ENCODE data around the gene TLK2. TPM values are rescaled to one million over a fixed set of nuclear protein-coding genes. Genes with fewer than 3 reads are reported as not detected.

Gene TLK2
- total and polyA plus RNA-seq, 8 donors, result 6.2 to 19.3 (median 13.3) TPM

DNA sequence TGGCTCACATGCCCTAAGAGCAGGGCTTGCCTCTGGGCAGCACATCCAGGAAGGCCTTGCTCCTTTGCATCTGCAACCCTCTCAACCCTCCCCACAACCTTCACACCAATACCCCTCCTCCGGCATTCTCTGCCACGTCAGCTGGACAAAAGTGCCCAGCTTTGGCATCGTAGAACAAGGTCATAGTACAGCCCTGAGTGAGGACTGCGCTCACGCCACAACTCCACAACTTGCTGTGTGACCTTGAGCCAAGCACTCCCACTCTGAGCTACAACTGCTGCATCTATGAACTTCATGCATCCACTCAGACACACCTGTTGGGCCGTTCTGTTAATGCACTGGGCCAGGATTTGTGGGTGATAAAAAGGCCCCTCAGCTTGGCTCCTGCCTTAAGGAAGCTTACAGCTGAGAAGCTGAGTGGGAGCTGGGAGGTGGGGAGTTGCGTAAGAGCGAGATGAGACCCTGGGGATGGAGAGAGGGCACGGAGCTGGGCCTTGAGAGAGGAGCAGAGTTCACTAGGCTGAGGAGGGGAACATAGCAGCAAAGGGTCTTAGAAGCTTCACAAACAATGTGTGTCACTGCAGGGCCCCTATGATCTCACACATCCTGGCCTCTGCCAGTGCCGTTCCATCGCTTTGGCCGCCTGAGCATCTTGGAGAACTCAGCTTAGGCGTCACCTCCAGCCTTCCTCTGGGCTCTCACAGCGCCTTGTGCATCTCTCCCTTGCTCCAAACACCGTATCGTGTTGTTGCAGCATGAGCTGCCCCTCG is 140.2 kb downstream of the TLK2 start:
- H3K27me3 ChIP-seq, result no peaks in the 10 kb centered on the region
- no peaks in the 10 kb centered on the region for H3K9me3 ChIP-seq
- H3K27ac ChIP-seq, result no peak overlapping the region
- no peak overlapping the region for H3K4me3 ChIP-seq
- H3K4me1 ChIP-seq, result no peaks in the 10 kb centered on the region
- no peak for FAIRE-seq
- peaks cover 0 to 8% (median 0%) of the 10 kb centered on the region in 3 donors for H3K36me3 ChIP-seq
- DNase-seq, result no peak
- intact Hi-C loops (cut with DNase I), result no loop called here
- TF ChIP-seq, protein P1, sequence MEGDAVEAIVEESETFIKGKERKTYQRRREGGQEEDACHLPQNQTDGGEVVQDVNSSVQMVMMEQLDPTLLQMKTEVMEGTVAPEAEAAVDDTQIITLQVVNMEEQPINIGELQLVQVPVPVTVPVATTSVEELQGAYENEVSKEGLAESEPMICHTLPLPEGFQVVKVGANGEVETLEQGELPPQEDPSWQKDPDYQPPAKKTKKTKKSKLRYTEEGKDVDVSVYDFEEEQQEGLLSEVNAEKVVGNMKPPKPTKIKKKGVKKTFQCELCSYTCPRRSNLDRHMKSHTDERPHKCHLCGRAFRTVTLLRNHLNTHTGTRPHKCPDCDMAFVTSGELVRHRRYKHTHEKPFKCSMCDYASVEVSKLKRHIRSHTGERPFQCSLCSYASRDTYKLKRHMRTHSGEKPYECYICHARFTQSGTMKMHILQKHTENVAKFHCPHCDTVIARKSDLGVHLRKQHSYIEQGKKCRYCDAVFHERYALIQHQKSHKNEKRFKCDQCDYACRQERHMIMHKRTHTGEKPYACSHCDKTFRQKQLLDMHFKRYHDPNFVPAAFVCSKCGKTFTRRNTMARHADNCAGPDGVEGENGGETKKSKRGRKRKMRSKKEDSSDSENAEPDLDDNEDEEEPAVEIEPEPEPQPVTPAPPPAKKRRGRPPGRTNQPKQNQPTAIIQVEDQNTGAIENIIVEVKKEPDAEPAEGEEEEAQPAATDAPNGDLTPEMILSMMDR (IDR thresholded peaks at IDR 0.05), result no peak
- ATAC-seq, result peak in 1 of 4 donors; percentile 27
- WGBS, 2 donors, result 84% methylated on average over 17 of the region's 17 CpGs

DNA sequence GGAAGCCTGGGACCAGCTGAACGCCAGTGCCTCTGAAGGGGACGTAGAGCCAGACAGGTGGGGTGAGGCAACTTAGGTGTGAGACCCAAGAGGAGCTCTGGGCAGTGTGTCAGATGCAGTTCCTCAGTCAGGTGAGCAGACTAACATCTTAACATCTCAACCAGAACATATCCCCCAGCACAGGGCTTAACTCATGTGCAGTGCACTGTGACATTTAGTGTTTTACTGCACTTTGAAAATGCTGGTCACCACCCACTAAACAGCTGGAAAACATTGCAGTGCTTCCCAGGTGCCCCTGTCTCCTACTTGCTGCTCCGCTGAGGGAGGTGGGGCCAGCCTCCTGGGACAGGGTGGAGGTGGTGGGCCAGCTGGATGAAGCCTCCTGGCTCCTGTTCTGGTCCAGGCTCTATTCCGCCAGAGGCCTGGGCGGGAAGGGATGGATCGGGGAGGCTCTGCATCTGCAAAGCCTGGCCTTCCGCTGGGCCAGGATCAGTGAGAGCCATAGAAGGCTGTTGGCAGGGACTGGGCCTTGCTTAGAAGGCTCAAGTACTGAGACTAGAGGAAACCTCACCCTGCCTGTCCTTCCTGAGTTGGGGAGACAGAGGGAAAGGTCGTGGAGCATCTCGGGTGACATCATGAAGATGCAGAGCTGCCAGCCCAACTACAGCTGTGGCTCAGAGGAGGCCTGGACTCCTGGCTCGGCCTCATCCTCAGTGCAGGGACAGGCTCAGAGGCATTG is 141.0 kb downstream of the TLK2 start:
- Histone ChIP-seq H3K4me1 (no peaks in the 10 kb centered on the region), H3K27ac (no peak overlapping the region), H3K9me3 (no peaks in the 10 kb centered on the region), H3K36me3 (peaks cover 0 to 8% (median 0%) of the 10 kb centered on the region in 3 donors), H3K4me3 (no peak overlapping the region), H3K27me3 (no peaks in the 10 kb centered on the region)
- TF ChIP-seq, protein P1 (IDR thresholded peaks at IDR 0.05), result no peak
- intact Hi-C loops (cut with DNase I), result no loop called here
- DNase-seq (no peak), ATAC-seq (no peak), FAIRE-seq (no peak)
- WGBS, 2 donors, result 91 to 92% methylated on average over 10 of the region's 10 CpGs

DNA sequence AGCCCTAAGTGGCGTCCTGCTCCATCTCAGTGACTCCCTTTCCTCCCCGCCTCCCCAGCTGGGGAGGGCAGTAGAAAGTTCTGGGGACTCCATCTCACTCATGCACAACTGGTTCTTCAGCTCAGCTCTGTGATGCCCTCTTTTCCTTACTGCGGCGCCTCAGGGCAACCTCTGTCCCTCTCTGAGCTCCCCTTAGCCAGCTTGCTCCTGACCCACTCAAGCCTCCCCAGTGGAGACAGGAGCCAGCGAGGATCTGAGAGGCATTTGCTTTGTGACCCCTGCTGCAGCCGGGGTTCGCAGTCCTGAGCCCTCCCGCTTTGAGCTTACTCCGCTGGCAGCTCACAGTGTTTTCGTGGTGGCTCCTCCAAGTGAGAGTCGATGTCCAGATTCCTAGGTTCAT is 142.6 kb downstream of the TLK2 start:
- intact Hi-C loops (cut with DNase I), result no loop called here
- WGBS, 2 donors, result 94% methylated on average over 11 of the region's 11 CpGs
- Histone ChIP-seq H3K4me1 (no peaks in the 10 kb centered on the region), H3K27ac (no peak overlapping the region), H3K9me3 (no peaks in the 10 kb centered on the region), H3K27me3 (no peaks in the 10 kb centered on the region), H3K36me3 (no peaks in the 10 kb centered on the region), H3K4me3 (no peak overlapping the region)
- TF ChIP-seq, protein P1 (IDR thresholded peaks at IDR 0.05), result no peak
- FAIRE-seq (no peak), DNase-seq (no peak), ATAC-seq (no peak)

DNA sequence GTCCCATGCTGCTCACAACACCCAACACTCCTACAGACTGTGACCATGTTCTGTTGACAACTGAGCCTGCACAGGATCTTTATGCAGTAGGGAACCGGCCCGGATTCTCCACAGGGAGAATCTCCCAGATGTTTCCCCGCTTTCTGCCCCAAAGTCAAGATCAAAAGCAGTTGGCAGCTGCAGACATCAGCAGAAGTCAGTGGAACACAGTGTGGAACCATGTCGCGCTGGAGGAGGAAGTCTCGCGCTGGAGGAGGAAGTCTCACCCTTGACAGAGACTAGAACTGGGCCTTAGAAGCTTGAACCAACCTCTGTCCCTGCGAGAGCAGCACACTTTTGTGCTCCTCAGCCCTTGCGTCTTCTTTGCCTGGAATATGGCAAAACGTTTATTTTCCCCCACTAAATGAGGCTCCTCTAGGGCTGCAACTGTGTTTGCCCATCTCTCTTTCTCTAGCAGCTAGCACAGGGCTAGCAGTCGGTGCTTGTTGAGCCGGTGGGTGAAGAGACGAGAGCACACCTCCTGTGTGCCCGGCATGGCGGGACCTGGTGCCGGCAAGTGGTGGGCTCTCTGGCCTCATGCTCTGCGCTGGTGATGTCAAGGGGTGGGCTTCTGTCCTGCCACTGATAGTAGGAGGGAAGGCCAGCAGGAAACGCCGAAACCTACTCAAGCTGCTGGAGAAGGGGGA is 146.7 kb downstream of the TLK2 start:
- Histone ChIP-seq H3K4me1 (peaks cover 0 to 5% (median 0%) of the 10 kb centered on the region in 3 donors), H3K36me3 (no peaks in the 10 kb centered on the region), H3K4me3 (no peak overlapping the region), H3K9me3 (no peaks in the 10 kb centered on the region), H3K27ac (no peak overlapping the region), H3K27me3 (no peaks in the 10 kb centered on the region)
- FAIRE-seq (no peak), ATAC-seq (no peak), DNase-seq (no peak)
- intact Hi-C loops (cut with DNase I), result no loop called here
- 79 to 89% methylated on average over 19 of the region's 19 CpGs for WGBS, 2 donors
- TF ChIP-seq, protein P1 (IDR thresholded peaks at IDR 0.05), result no peak
